Measurements from ENCODE around the gene HERC3.

- TF ChIP-seq CTCF (IDR thresholded peaks at IDR 0.05) (no peak), EP300 (IDR thresholded peaks at IDR 0.05) (no peak)
Measured at GRCh38 chr4:88744609-88745008, 152.3 kb downstream of the HERC3 start.
